HG03565 (cell line): ENCODE results near the gene SERPINC1.
"Not testable (repeated sequence)": the region's sequence is repeated elsewhere in the genome, so short reads cannot be mapped to it uniquely, and the experiment has no call there.

Source experiments
- ATAC-seq: cut with Tn5 transposase; IDR thresholded peaks from one replicate; pipeline ENCODE4 v1.9.1; 2021; ENCODE audit warnings: mild to moderate bottlenecking, moderate library complexity; ENCODE audit not compliant: unreplicated experiment

SERPINC1 gene

DNA sequence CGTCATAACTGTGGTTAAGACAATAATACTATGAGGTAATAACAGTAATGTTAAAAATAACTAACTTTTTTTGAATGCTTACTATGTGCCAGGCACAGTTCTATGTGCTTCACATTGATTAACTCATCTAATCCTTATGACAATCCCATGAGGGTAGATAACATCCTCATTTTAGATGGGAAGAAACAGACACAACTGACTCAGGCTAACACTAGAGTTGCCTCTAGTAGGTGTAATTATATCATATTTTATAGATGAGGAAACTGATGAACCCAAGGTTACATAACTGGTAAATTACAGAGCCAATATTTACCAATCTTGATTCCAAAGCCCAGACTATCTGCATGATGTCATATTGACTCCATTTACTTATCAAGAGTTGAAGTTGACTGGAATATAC is 23.5 kb downstream of the SERPINC1 start:
- no peak for ATAC-seq

DNA sequence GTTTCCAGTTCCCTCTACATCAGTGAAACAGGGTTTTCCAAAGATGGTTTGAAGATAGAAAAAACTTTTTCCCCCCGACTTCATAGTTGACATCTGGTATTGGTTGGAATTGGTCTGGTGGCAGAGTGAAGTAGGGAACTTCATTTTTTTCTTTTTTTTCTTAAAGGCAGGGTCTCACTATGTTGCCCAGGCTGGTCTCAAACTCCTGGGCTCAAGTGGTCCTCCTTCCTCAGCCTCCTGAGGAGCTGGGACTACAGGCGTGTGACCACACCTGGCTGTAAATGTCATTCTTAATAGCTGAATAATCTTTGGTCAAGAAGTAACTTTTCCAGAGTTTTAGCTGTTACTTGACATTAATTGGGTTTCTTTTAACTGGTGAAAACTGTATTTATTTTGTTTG is 27.2 kb downstream of the SERPINC1 start:
- no peak for ATAC-seq

GRCh38 chr1:173888749-173889148 is 28.4 kb downstream of the SERPINC1 start:
- no peak for ATAC-seq

DNA sequence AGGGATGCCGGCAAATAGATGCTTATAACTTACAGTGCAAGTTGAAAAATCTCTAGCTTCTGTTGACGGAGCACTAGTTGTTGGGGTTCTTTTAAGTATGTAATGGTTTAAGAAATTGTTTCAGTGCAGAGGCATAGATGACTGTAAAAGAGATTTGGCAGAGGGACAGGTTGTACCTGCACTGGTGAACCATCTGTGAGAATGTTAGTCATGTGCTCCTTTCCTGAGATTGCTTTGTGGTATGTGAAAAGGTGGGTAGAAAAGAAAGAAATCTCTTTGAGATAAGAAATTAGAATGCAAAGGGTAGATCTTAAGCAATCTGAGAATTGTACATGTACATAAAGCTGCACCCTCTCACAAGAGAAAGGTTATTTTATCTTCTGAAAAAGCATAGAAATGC is 29.5 kb downstream of the SERPINC1 start:
- no peak for ATAC-seq

DNA sequence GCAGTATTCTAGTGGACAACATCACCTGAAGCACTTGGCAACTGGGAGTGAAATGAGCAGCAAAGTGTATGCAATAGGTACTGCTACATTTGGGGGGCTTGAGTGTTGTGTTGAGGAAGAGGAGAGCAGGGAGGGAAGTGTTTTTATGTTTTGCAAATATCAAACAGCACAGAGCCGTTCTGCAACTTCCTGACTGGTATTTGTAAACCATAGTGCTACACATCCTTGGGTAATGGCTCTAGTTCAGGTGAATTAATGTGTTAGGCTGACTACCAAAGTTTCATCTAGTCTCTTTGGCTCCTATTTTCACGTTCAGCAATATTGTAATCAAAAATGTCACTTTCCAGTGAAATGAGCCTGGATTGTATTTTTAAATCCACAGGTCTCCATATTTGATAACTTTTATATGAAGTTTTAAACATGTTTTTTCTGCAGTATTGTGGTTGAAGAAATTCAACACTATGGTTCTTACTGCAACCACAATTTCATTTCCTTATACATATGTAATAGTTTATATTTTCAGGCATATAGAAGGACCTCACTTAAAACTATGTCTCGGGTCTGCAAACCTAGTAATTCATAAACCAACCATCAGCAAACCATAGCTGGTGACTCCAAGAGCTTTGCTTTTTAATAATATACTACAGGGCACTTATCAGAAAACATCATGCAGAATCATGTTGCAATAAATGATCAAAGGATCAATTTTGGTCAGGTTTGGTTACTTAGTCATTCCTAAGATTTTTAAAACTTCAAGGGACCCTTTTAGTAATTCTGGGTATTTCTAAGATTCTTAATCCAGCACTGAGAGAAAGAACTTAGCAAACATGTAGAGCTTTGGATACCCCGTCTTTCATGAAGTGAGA is 30.1 kb downstream of the SERPINC1 start:
- no peak for ATAC-seq

- no peak for ATAC-seq
These were observed 32.4 kb downstream of the SERPINC1 start for GRCh38 chr1:173884701-173885100.

DNA sequence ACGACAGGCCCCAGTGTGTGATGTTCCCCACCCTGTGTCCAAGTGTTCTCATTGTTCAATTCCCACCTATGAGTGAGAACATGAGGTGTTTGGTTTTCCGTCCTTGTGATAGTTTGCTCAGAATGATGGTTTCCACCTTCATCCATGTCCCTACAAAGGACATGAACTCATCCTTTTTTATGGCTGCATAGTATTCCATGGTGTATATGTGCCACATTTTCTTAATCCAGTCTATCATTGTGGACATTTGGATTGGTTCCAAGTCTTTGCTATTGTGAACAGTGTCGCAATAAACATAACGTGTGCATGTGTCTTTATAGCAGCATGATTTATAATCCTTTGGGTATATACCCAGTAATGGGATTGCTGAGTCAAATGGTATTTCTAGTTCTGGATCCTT is 36.0 kb downstream of the SERPINC1 start:
- ATAC-seq = not testable (repeated sequence)

DNA sequence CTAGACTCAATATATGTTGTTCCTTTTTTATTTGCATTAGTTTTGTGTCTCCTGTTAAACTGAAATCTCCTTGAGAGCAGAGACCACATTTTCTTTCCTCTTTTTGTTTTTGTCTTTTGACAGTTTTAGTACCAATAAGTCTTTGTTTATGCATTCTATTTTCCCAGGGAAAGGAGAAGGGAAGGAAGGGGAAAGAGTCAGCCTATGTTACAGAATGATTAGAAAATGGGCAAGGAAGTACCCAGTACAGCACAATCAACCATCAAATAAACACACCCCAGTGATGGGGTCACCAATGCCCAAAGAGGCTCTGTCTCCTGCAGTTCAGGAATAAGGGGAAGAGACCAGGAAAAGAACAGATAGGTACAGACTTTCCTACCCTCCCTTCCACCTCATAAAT is 38.9 kb downstream of the SERPINC1 start:
- ATAC-seq = no peak

- no peak for ATAC-seq
These were observed 40.4 kb downstream of the SERPINC1 start for GRCh38 chr1:173876732-173877131.

DNA sequence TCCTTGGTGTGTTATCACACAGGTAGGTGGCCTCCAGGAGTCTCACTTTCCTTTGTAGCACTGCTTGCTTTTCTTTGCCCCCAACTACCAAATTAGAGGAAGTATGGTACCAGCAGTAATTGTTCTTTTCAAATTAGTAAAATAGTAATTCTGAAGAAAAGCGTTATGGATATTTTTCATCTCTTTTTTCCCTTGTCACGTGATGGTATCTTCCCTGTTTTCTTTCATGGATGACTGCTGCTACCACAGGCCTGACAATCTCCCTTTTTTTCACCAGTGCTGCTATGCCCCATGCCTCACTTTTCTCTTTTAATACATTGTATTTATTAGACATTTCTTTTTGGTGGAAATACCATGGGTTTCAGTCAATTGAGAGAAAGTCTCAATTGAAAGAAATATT is 45.6 kb downstream of the SERPINC1 start:
- ATAC-seq = no peak

DNA sequence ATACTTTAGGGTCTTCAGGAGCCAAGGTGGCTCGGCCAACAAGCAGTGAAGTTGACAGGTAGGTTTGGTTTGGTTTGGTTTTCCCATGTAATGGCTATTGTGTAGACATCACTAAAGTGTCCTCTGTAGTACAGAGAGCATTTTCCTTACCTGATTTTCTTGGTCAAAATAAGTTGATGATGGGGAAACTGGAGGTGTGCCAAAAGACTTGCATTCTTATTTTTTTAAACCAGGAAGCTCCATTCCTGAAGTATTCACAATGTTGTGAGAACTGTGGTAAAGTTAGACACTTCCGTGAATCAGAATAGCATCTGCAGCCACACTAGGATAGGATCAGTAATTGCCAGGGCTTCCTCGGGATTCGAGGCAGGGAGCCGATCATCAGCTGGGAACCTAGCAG is 46.0 kb downstream of the SERPINC1 start:
- no peak for ATAC-seq

GRCh38 chr1:173870252-173871075 is 46.7 kb downstream of the SERPINC1 start:
- ATAC-seq = peak; percentile 26

DNA sequence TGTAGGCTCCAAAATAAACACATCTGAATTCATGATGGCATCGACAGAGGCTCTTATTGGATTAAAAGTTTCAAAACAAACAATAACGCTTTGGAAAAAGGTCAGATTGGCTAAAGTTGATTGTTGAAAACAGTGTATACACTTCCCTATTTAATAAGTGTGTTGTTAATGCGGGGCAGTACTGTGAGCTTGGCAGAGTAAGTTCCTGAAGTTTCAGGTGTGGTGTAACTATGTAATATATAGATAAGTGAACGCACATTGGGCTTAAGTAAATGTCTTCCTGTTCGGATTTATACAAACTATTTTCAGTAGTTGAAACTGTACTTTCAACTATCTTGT is 48.1 kb downstream of the SERPINC1 start:
- ATAC-seq = no peak

- peak; percentile 34 for ATAC-seq
These were observed 48.7 kb downstream of the SERPINC1 start, which contains the start of gene ZBTB37 for GRCh38 chr1:173868266-173869020. TSS of gene ZBTB37 (plus strand) at chr1:173868380. CDS start at chr1:173870226, 1,846 bp downstream.

GRCh38 chr1:173867753-173868265 is 49.3 kb downstream of the SERPINC1 start, which contains the start of gene GAS5:
TSS of gene GAS5 (minus strand) at chr1:173867989.
- ATAC-seq = peak; percentile 53

DNA sequence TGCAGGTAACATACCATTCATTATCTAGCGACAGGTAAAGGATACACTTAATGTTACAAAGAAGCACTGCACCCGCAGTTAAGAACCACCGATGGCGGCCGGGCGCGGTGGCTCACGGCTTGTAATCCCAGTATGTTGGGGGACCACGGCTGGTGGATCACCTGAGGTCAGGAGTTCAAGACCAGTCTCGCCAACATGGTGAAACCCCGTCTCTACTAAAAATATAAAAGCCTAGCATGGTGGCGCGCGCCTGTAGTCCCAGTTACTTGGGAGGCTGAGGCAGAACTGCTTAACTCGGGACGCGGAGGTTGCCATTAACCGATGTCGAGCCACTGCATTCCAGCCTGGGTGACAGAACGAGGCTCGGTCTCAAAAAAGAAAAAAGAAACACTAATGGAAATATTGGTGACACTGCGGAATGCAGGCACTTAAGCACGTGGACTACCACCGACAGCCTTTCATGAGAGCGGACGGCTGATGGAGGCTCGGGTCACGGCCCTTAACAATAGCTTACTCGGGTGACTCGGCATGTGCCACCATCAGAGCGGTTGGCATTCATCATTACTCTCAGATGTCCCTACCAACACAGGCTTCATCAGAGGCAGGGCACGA is 49.9 kb downstream of the SERPINC1 start:
- no peak for ATAC-seq

DNA sequence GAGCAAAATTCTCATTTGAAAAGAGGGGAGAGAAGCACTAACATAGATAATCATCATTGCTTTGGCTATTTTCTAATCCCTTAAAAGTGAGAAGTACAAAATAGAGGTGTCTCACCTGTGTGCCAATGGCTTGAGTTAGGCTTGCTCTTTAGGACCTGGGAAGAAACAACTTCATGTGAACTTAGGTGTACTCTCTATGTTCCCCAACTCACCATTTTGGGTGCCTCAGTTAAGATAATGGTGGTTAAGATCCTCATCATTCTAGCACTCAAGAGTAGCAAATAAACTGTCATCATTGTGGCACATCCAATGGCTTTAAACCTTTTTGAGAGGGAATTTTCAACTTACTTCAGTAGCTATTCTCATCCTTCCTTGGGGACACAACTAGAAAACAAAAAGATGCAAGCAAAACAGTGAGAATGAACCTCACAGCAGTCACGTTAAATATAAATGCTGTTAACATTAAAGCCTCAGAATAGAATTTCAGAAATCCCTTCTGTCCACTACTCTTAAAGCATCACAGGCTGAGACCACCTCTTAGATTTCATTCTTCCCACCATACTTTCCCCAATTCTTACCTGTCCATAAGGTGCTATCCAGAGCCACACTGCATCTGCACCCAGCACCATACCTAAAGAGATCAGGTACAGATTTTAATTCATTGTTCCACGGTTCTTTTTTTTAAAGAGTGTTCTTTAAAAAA is 50.6 kb downstream of the SERPINC1 start:
- no peak for ATAC-seq

DNA sequence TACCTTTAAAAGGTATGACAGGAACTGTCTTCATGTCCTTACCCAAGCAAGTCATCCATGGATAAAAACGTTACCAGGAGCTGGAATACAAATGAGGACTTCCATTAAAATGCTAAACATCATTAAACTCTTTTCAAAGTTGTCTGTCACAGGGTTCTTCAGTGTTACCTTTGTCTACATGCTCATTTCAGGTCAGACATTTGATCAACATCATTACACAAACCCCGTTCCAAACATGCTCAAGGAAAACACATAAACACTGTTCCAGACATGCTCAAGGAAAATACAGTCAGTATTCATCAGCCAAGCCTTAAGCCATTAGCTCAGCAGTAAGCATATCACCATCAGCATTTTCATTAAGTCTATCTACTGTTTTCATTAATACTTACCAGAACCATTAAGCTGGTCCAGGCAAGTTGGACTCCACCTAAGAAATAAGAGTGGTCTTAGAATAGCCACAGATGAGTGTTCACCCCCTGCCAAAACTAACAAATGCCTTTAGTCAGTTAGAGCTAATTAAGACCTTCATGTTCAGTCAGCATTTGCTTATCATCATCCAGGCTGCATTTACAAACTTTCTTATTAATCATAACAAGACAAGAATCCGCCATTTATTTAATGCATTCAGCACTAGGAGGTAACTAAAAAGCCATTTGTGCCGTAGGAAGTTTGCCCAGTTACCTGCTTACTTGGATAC is 51.5 kb downstream of the SERPINC1 start:
- no peak for ATAC-seq

DNA sequence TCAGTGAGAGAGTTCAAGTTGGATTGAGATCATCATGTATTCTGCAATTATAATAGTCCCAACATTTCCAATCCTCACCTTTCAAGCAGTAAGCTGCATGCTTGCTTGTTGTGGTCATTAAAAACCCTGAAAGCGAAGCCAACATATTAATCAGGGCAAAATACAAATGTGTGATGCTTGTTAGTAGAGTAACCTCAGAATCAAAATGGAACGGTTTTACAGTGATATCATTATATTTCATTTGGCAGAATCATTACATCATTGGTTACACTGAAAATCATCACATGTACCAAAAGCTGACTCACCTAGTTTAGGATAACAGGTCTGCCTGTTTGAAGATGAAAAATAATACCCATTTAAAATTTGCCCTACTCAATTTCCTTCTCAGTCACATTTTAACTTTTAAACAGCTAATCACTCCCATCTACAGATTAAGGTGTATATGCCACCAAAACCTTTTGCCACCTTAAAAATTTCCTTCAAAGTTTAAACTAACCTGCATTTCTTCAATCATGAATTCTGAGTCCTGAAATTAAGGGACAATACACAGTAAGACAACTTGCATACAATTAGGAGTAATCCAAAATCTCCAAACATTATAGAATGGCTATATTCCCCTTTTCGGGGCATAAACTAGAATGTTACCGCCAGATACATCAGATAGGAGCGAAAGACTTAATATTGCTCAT is 52.8 kb downstream of the SERPINC1 start:
- ATAC-seq = no peak
